Common myeloid progenitor, CD34-positive (primary cell): ENCODE data around the gene LHFPL2.

Source experiments
- CTCF ChIA-PET: fragments of 350-600 bp; sonication (Branson Sonifier 250); formaldehyde crosslinking; loops from one replicate; lab custom pipeline; 2021; ENCODE audit warnings: antibody characterized with exemption; lab: Charles Lee
- POLR2A ChIA-PET: fragments of 350-600 bp; sonication (Branson Sonifier 250); formaldehyde crosslinking; loops from one replicate; lab custom pipeline; 2021; ENCODE audit warnings: antibody characterized with exemption; lab: Charles Lee
- DNase-seq, 3 donors: peaks; one replicate each; pipeline versions ENCODE4 v3.0.0 to v3.0.0-alpha.2; 2013
- H3K27ac ChIP-seq, 2 experiments: 1 replicate in 1 of 2; 2 replicates in 1 of 2; pipeline ENCODE4 v1.7.0; 2013; ENCODE audit warnings: inconsistent platforms in 2 of 2, low read length in 2 of 2, mild to moderate bottlenecking in 2 of 2, low read depth in 1 of 2, moderate library complexity in 1 of 2; ENCODE audit not compliant: severe bottlenecking in 2 of 2, insufficient read depth in 1 of 2, poor library complexity in 1 of 2
- H3K27me3 ChIP-seq, 5 experiments: replicated peaks in 2 of 5; 1 replicate in 3 of 5; 2 replicates in 2 of 5; pipeline versions ENCODE4 v1.6.1 to v1.7.0; 2013; ENCODE audit warnings: low read length in 4 of 5, mild to moderate bottlenecking in 2 of 5, moderate library complexity in 2 of 5, inconsistent platforms in 1 of 5; ENCODE audit not compliant: insufficient read depth in 5 of 5, control insufficient read depth in 4 of 5
- H3K36me3 ChIP-seq, 4 experiments: 1 replicate in 2 of 4; 2 replicates in 2 of 4; pipeline versions ENCODE4 v1.6.1 to v1.7.0; 2013; ENCODE audit warnings: low read length in 3 of 4, control low read depth in 1 of 4, mild to moderate bottlenecking in 1 of 4; ENCODE audit not compliant: control insufficient read depth in 4 of 4, insufficient read depth in 4 of 4
- H3K4me1 ChIP-seq, 4 experiments: 1 replicate in 3 of 4; 2 replicates in 1 of 4; pipeline versions ENCODE4 v1.6.1 to v1.7.1; 2013; ENCODE audit warnings: low read length in 3 of 4, mild to moderate bottlenecking in 3 of 4, control low read depth in 1 of 4, inconsistent platforms in 1 of 4, moderate library complexity in 1 of 4; ENCODE audit not compliant: control insufficient read depth in 4 of 4, insufficient read depth in 4 of 4; ENCODE audit errors: control extremely low read depth in 1 of 4
- H3K4me3 ChIP-seq, 7 experiments: 1 replicate in 4 of 7; 2 replicates in 3 of 7; pipeline versions ENCODE4 v1.5.1 to v1.7.0; 2013; ENCODE audit warnings: mild to moderate bottlenecking in 7 of 7, low read length in 6 of 7, moderate library complexity in 6 of 7, inconsistent platforms in 2 of 7, low read depth in 2 of 7, control low read depth in 1 of 7; ENCODE audit not compliant: insufficient read depth in 4 of 7, control insufficient read depth in 1 of 7; ENCODE audit errors: extremely low read depth in 1 of 7
- H3K9me3 ChIP-seq, 5 experiments: 1 replicate in 4 of 5; 2 replicates in 1 of 5; pipeline versions ENCODE4 v1.6.1 to v1.7.1; 2013; ENCODE audit warnings: low read length in 4 of 5, mild to moderate bottlenecking in 2 of 5, inconsistent platforms in 1 of 5, low read depth in 1 of 5, moderate library complexity in 1 of 5; ENCODE audit not compliant: control insufficient read depth in 4 of 5, insufficient read depth in 2 of 5; ENCODE audit errors: control extremely low read depth in 1 of 5
- WGBS: methylation state at CpG from one replicate; pipeline ENCODE4 v1.1.5; 2013; ENCODE audit not compliant: insufficient coverage; 5-methylcytosine and 5-hydroxymethylcytosine counted together

Gene LHFPL2

GRCh38 chr5:78544561-78545201, 103.9 kb downstream of the LHFPL2 start:
- no peak for DNase-seq
- WGBS, result 94% methylated on average over 13 of the region's 14 CpGs
- Histone ChIP-seq H3K4me1 (peaks cover 0 to 48% (median 0%) of the 10 kb centered on the region in 4 experiments), H3K27ac (no peak overlapping the region), H3K36me3 (no peaks in the 10 kb centered on the region), H3K27me3 (no peaks in the 10 kb centered on the region), H3K4me3 (no peak overlapping the region), H3K9me3 (no peaks in the 10 kb centered on the region)
- CTCF ChIA-PET, result interaction anchor here (0.6 to 1.4 kb wide), 4 partner anchors 8 to 1622 kb away, joined by 3 to 4 read pairs (median 4); no protein-coding TSS in a partner anchor
- POLR2A ChIA-PET, result no interaction called here

GRCh38 chr5:78543916-78544315, 104.7 kb downstream of the LHFPL2 start:
- H3K4me3 ChIP-seq, result no peak overlapping the region
- WGBS, result 100% methylated on average over 1 of the region's 1 CpG
- no peaks in the 10 kb centered on the region for H3K36me3 ChIP-seq
- H3K27ac ChIP-seq, result no peak overlapping the region
- no peak for DNase-seq
- no peaks in the 10 kb centered on the region for H3K9me3 ChIP-seq
- ChIA-PET CTCF (interaction anchor here (1.0 to 1.4 kb wide), 3 partner anchors 8 to 33 kb away, joined by 3 to 4 read pairs (median 4); no protein-coding TSS in a partner anchor), POLR2A (no interaction called here)
- H3K27me3 ChIP-seq, result no peaks in the 10 kb centered on the region
- peaks cover 0 to 40% (median 0%) of the 10 kb centered on the region in 4 experiments for H3K4me1 ChIP-seq

- Histone ChIP-seq H3K4me1 (peaks cover 0 to 34% (median 0%) of the 10 kb centered on the region in 4 experiments), H3K36me3 (no peaks in the 10 kb centered on the region), H3K27ac (no peak overlapping the region), H3K4me3 (no peak overlapping the region), H3K9me3 (no peaks in the 10 kb centered on the region), H3K27me3 (no peaks in the 10 kb centered on the region)
- ChIA-PET CTCF (interaction anchor here (1.5 to 1.9 kb wide), 2 partner anchors 9 to 21 kb away, joined by 3 to 8 read pairs; no protein-coding TSS in a partner anchor), POLR2A (no interaction called here)
- no peak for DNase-seq
- WGBS, result 94% methylated on average over 4 of the region's 4 CpGs
These were observed 105.3 kb downstream of the LHFPL2 start for GRCh38 chr5:78543292-78543691.

GRCh38 chr5:78542321-78542840, 106.2 kb downstream of the LHFPL2 start:
- ChIA-PET CTCF (interaction anchor here (0.8 to 1.9 kb wide), 3 partner anchors 8 to 61 kb away, joined by 3 to 8 read pairs (median 3); no protein-coding TSS in a partner anchor), POLR2A (no interaction called here)
- no peak for DNase-seq
- 98% methylated on average over 6 of the region's 6 CpGs for WGBS
- no peaks in the 10 kb centered on the region for H3K27me3 ChIP-seq
- no peaks in the 10 kb centered on the region for H3K36me3 ChIP-seq
- H3K27ac ChIP-seq, result no peak overlapping the region
- no peaks in the 10 kb centered on the region for H3K9me3 ChIP-seq
- no peak overlapping the region for H3K4me3 ChIP-seq
- H3K4me1 ChIP-seq, result peaks cover 0 to 25% (median 0%) of the 10 kb centered on the region in 4 experiments

- 71% methylated on average over 5 of the region's 10 CpGs for WGBS
- H3K9me3 ChIP-seq, result no peaks in the 10 kb centered on the region
- no peak overlapping the region for H3K4me3 ChIP-seq
- no peak overlapping the region for H3K27ac ChIP-seq
- ChIA-PET POLR2A (no interaction called here), CTCF (interaction anchor here (1.9 kb wide), 1 partner anchor 7 kb away, joined by 8 read pairs; no protein-coding TSS in a partner anchor)
- peaks cover 0 to 13% (median 0%) of the 10 kb centered on the region in 4 experiments for H3K4me1 ChIP-seq
- H3K36me3 ChIP-seq, result no peaks in the 10 kb centered on the region
- DNase-seq, result peak in 2 of 3 donors; percentile 18 to 35
- H3K27me3 ChIP-seq, result no peaks in the 10 kb centered on the region
These were observed 107.4 kb downstream of the LHFPL2 start for GRCh38 chr5:78541086-78541654.

GRCh38 chr5:78540335-78541085, 108.1 kb downstream of the LHFPL2 start:
- 94% methylated on average over 6 of the region's 7 CpGs for WGBS
- ChIA-PET CTCF (no interaction called here), POLR2A (no interaction called here)
- H3K9me3 ChIP-seq, result no peaks in the 10 kb centered on the region
- H3K36me3 ChIP-seq, result no peaks in the 10 kb centered on the region
- H3K27ac ChIP-seq, result no peak overlapping the region
- H3K4me1 ChIP-seq, result peaks cover 0 to 12% (median 0%) of the 10 kb centered on the region in 4 experiments
- no peak overlapping the region for H3K4me3 ChIP-seq
- no peaks in the 10 kb centered on the region for H3K27me3 ChIP-seq
- DNase-seq, result peak in 1 of 3 donors; percentile 15
